Astrocyte (in vitro differentiated cells and primary cell): ENCODE data around the gene SMCO2. TPM values are rescaled to one million over a fixed set of nuclear protein-coding genes. Genes with fewer than 3 reads are reported as not detected.

ENCODE experiments used
- DNase-seq: peaks from one replicate; pipeline ENCODE4 v3.0.0-alpha.2; 2010; ENCODE audit warnings: low read depth
- FAIRE-seq: peaks from 2 replicates; lab custom pipeline; 2011; peaks lifted over from hg19 to GRCh38; lab: Jason Lieb, UNC
- H2AFZ ChIP-seq: 2 replicates; pipeline ENCODE4 v1.6.0; 2012; ENCODE audit warnings: low read depth, low read length, inconsistent platforms
- H3K27ac ChIP-seq: 2 replicates; pipeline ENCODE4 v1.5.1; 2011; ENCODE audit warnings: low read depth, low read length, inconsistent platforms
- H3K27me3 ChIP-seq: 2 replicates; pipeline ENCODE4 v1.6.0; 2011; ENCODE audit warnings: low read length, inconsistent platforms; ENCODE audit not compliant: insufficient read depth
- H3K36me3 ChIP-seq: 2 replicates; pipeline ENCODE4 v1.5.1; 2011; ENCODE audit warnings: low read length, inconsistent platforms; ENCODE audit not compliant: insufficient read depth
- H3K4me1 ChIP-seq: 2 replicates; pipeline ENCODE4 v1.5.1; 2011; ENCODE audit warnings: low read length, inconsistent platforms; ENCODE audit not compliant: insufficient read depth
- H3K4me2 ChIP-seq: 2 replicates; pipeline ENCODE4 v1.6.0; 2012; ENCODE audit warnings: low read length, inconsistent platforms
- H3K4me3 ChIP-seq: 2 replicates; pipeline ENCODE4 v1.5.1; 2011; ENCODE audit warnings: low read depth, mild to moderate bottlenecking, low read length, inconsistent platforms; ENCODE audit not compliant: insufficient read depth
- H3K79me2 ChIP-seq: 2 replicates; pipeline ENCODE4 v1.6.0; 2012; ENCODE audit warnings: mild to moderate bottlenecking, low read length, inconsistent platforms; ENCODE audit not compliant: insufficient read depth
- H3K9ac ChIP-seq: 2 replicates; pipeline ENCODE4 v1.6.0; 2012; ENCODE audit warnings: mild to moderate bottlenecking, low read length, inconsistent platforms
- H3K9me3 ChIP-seq: 2 replicates; pipeline ENCODE4 v1.5.1; 2012; ENCODE audit warnings: low read depth, mild to moderate bottlenecking, low read length, inconsistent platforms; ENCODE audit not compliant: insufficient read depth
- H4K20me1 ChIP-seq: 2 replicates; pipeline ENCODE4 v1.6.0; 2012; ENCODE audit warnings: low read length, inconsistent platforms; ENCODE audit not compliant: insufficient read depth
- H3K27ac Mint-ChIP-seq: one replicate; pipeline ENCODE4 v1.8.0; 2021; ENCODE audit warnings: mild to moderate bottlenecking, mixed read lengths; ENCODE audit not compliant: unreplicated experiment
- H3K27me3 Mint-ChIP-seq: one replicate; pipeline ENCODE4 v1.8.0; 2021; ENCODE audit warnings: low read depth, mixed read lengths; ENCODE audit not compliant: unreplicated experiment
- H3K36me3 Mint-ChIP-seq: one replicate; pipeline ENCODE4 v1.8.0; 2021; ENCODE audit warnings: low read depth, mixed read lengths; ENCODE audit not compliant: unreplicated experiment
- H3K4me1 Mint-ChIP-seq: one replicate; pipeline ENCODE4 v1.8.0; 2021; ENCODE audit warnings: low read depth, mixed read lengths; ENCODE audit not compliant: unreplicated experiment
- H3K4me3 Mint-ChIP-seq: one replicate; pipeline ENCODE4 v1.8.0; 2021; ENCODE audit warnings: mild to moderate bottlenecking, moderate library complexity, mixed read lengths; ENCODE audit not compliant: unreplicated experiment
- H3K9me3 Mint-ChIP-seq: one replicate; pipeline ENCODE4 v1.8.0; 2021; ENCODE audit warnings: mild to moderate bottlenecking, mixed read lengths; ENCODE audit not compliant: unreplicated experiment
- EZH2 ChIP-seq: IDR thresholded peaks from 2 replicates; pipeline ENCODE4 v1.6.1; 2012; ENCODE audit warnings: mild to moderate bottlenecking, low read length, inconsistent platforms; ENCODE audit not compliant: insufficient read depth
- total RNA-seq: library from RNA; stranded (reverse); gene quantifications from 2 replicates; pipeline ENCODE4 v1.2.1, GENCODE V29; 2021
- TF ChIP-seq, protein P1 (sequence below): IDR thresholded peaks from 2 replicates; pipeline ENCODE4 v1.5.1; 2011; ENCODE audit warnings: low read depth, mild to moderate bottlenecking, inconsistent platforms, low read length, moderate library complexity; ENCODE audit not compliant: insufficient read depth

SMCO2 gene
- total RNA-seq, 1 donor from 2014 or later: 0.32 TPM

DNA sequence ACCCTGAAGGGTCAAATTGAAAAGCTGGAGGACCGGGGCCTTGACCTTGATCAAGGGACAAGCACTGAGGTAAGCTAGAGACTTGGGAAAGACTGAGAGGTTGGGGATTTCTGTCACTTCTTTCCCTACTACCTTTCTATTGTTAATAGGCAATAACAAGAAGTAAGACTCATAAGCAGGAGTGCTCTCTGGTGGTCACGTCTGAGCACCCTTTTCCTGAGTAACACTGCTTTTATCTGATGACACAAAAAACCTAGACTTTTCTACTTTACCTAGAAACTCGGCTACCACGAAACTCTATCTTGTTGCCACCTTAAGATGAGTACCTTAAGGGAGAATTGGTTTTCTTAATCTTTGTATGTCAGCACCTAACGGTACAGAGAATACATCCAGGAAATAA is 41.9 kb downstream of the SMCO2 start:
- Histone ChIP-seq H3K9me3 (no peaks in the 10 kb centered on the region), H3K27ac (no peak overlapping the region), H2AFZ (no peak overlapping the region), H3K4me3 (no peak overlapping the region), H4K20me1 (no peaks in the 10 kb centered on the region), H3K36me3 (no peaks in the 10 kb centered on the region), H3K27me3 (no peaks in the 10 kb centered on the region), H3K9ac (no peak overlapping the region), H3K79me2 (no peaks in the 10 kb centered on the region), H3K4me1 (no peaks in the 10 kb centered on the region), H3K4me2 (no peak overlapping the region)
- Mint-ChIP-seq H3K27me3 (no peaks in the 10 kb centered on the region), H3K9me3 (peaks cover 6% of the 10 kb centered on the region), H3K4me1 (peaks cover 5% of the 10 kb centered on the region), H3K27ac (no peak overlapping the region), H3K36me3 (no peaks in the 10 kb centered on the region), H3K4me3 (no peak overlapping the region)
- peak; percentile 20 for FAIRE-seq
- no peak for TF ChIP-seq EZH2
- TF ChIP-seq, protein P1, sequence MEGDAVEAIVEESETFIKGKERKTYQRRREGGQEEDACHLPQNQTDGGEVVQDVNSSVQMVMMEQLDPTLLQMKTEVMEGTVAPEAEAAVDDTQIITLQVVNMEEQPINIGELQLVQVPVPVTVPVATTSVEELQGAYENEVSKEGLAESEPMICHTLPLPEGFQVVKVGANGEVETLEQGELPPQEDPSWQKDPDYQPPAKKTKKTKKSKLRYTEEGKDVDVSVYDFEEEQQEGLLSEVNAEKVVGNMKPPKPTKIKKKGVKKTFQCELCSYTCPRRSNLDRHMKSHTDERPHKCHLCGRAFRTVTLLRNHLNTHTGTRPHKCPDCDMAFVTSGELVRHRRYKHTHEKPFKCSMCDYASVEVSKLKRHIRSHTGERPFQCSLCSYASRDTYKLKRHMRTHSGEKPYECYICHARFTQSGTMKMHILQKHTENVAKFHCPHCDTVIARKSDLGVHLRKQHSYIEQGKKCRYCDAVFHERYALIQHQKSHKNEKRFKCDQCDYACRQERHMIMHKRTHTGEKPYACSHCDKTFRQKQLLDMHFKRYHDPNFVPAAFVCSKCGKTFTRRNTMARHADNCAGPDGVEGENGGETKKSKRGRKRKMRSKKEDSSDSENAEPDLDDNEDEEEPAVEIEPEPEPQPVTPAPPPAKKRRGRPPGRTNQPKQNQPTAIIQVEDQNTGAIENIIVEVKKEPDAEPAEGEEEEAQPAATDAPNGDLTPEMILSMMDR: no peak
- no peak for DNase-seq

DNA sequence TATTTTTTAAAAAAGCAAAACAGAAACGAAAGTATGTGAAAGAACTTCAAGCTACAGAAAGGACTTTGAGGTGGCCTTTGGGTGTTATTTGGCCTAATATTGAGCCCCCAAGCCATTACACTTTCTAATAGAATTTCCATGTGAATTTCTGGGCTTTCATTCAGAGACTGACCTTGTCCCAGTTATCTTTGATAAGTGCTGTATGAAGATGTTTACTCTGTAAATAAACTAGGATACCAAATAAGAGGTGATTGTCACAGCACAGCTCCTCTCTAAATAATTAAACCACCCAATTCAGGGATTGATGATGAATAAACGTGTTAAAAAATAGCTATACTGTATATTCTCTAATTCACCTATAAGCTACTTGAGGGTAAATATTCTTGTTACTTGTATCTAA is 44.7 kb downstream of the SMCO2 start:
- Histone ChIP-seq H2AFZ (no peak overlapping the region), H3K4me2 (no peak overlapping the region), H3K9ac (no peak overlapping the region), H3K27ac (no peak overlapping the region), H4K20me1 (no peaks in the 10 kb centered on the region), H3K36me3 (no peaks in the 10 kb centered on the region), H3K4me3 (no peak overlapping the region), H3K79me2 (no peaks in the 10 kb centered on the region), H3K27me3 (no peaks in the 10 kb centered on the region), H3K4me1 (no peaks in the 10 kb centered on the region), H3K9me3 (no peaks in the 10 kb centered on the region)
- peaks cover 6% of the 10 kb centered on the region for H3K9me3 Mint-ChIP-seq
- no peak for DNase-seq
- FAIRE-seq: no peak
- no peaks in the 10 kb centered on the region for H3K27me3 Mint-ChIP-seq
- peaks cover 9% of the 10 kb centered on the region for H3K4me1 Mint-ChIP-seq
- TF ChIP-seq, protein P1: no peak
- no peak for TF ChIP-seq EZH2
- no peaks in the 10 kb centered on the region for H3K36me3 Mint-ChIP-seq
- no peak overlapping the region for H3K27ac Mint-ChIP-seq
- no peak overlapping the region for H3K4me3 Mint-ChIP-seq

DNA sequence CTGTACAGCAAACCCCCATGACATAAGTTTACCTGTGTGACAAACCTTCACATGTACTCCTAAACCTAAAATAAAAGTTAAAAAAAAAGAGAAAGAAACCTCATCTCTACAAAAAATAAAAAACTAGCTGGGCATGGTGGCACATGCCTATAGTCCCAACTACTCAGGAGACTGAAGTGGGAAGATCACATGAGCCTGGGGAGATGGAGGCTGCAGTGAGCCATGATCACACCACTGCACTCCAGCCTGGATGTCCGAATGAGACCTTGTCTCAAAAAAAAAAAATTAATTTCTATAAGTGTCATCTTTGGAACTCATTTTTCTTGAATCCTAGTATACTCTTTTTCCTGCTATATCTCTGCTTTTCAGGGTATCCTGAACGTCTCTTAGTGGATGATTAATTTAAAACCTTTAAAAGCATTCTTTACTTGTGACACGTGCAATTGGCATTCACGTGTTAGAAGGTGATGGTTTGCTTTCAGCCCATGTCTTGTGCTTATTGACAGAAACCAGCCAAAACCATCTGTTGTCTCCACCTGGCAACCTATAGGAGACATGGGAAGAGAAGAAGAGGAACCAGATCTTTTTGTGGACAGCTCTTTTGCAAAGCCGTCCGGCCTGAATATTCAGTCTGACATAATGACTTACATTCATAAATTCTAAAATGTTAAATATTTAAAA is 46.9 kb downstream of the SMCO2 start:
- Histone ChIP-seq H3K27me3 (no peaks in the 10 kb centered on the region), H3K4me1 (no peaks in the 10 kb centered on the region), H3K79me2 (no peaks in the 10 kb centered on the region), H3K27ac (no peak overlapping the region), H3K4me3 (no peak overlapping the region), H3K9me3 (no peaks in the 10 kb centered on the region), H4K20me1 (no peaks in the 10 kb centered on the region), H3K4me2 (no peak overlapping the region), H3K9ac (no peak overlapping the region), H2AFZ (no peak overlapping the region), H3K36me3 (no peaks in the 10 kb centered on the region)
- FAIRE-seq (no peak), DNase-seq (no peak)
- Mint-ChIP-seq H3K27ac (peak overlapping the region; percentile 42), H3K36me3 (no peaks in the 10 kb centered on the region), H3K27me3 (no peaks in the 10 kb centered on the region), H3K9me3 (peaks cover 9% of the 10 kb centered on the region), H3K4me3 (no peak overlapping the region), H3K4me1 (peaks cover 9% of the 10 kb centered on the region)
- no peak for TF ChIP-seq EZH2
- TF ChIP-seq, protein P1: no peak
